ENCODE results near the gene IBA57. TPM values are rescaled to one million over a fixed set of nuclear protein-coding genes. Genes with fewer than 3 reads are reported as not detected.
A peak's percentile ranks its signal among the peaks of the same experiment; 100 is the strongest.
"Not testable (repeated sequence)": the region's sequence is repeated elsewhere in the genome, so short reads cannot be mapped to it uniquely, and the experiment has no call there.

The IBA57 gene
- polyA plus RNA-seq, 3 donors, result 5.9 to 8.1 (median 6.1) TPM

- DNase-seq, result no peak
Observed at GRCh38 chr1:228210712-228211530, 45.3 kb downstream of the IBA57 start.

GRCh38 chr1:228211531-228212414, 46.2 kb downstream of the IBA57 start:
- no peak for DNase-seq

- no peak for DNase-seq
Observed at GRCh38 chr1:228212415-228212965, 46.9 kb downstream of the IBA57 start.

GRCh38 chr1:228212966-228213844, 47.6 kb downstream of the IBA57 start:
- peak; percentile 88 for DNase-seq

GRCh38 chr1:228213917-228214808, 48.6 kb downstream of the IBA57 start:
- no peak for DNase-seq

GRCh38 chr1:228214921-228215662, 49.5 kb downstream of the IBA57 start:
- DNase-seq, result no peak

GRCh38 chr1:228215663-228216116, 50.1 kb downstream of the IBA57 start:
- no peak for DNase-seq

- no peak for DNase-seq
Observed at GRCh38 chr1:228216371-228217320, 51.0 kb downstream of the IBA57 start.

GRCh38 chr1:228217551-228218344, 52.1 kb downstream of the IBA57 start:
- DNase-seq, result no peak

- DNase-seq, result no peak
Observed at GRCh38 chr1:228218513-228219244, 53.1 kb downstream of the IBA57 start.

GRCh38 chr1:228219245-228219961, 53.8 kb downstream of the IBA57 start:
- DNase-seq, result no peak

- DNase-seq, result no peak
Observed at GRCh38 chr1:228219962-228220780, 54.6 kb downstream of the IBA57 start.

- not testable (repeated sequence) for DNase-seq
Observed at GRCh38 chr1:228221097-228221496, 55.5 kb downstream of the IBA57 start.

GRCh38 chr1:228222548-228222947, 56.9 kb downstream of the IBA57 start:
- DNase-seq, result no peak
